ES-I3 (cell line): Measurements from ENCODE around the gene OR5K3.

Source experiments
- H3K36me3 ChIP-seq: 2 replicates; pipeline ENCODE4 v1.6.1; 2013; ENCODE audit warnings: mild to moderate bottlenecking, low read length, control low read depth, moderate library complexity; ENCODE audit not compliant: insufficient read depth
- H3K4me1 ChIP-seq: 2 replicates; pipeline ENCODE4 v1.6.1; 2013; ENCODE audit warnings: mild to moderate bottlenecking, control low read depth, low read length; ENCODE audit not compliant: insufficient read depth
- H3K9ac ChIP-seq: 2 replicates; pipeline ENCODE4 v1.6.1; 2013; ENCODE audit warnings: low read depth, mild to moderate bottlenecking, low read length, moderate library complexity
- H3K9me3 ChIP-seq: 2 replicates; pipeline ENCODE4 v1.6.1; 2013; ENCODE audit warnings: mild to moderate bottlenecking, low read length, moderate library complexity; ENCODE audit not compliant: control insufficient read depth, insufficient read depth

Gene OR5K3

GRCh38 chr3:98390366-98390765 lies at the start of gene OR5K3:
TSS of gene OR5K3 (plus strand) at chr3:98390666. CDS start at chr3:98390666, 0 bp downstream.
- no peaks in the 10 kb centered on the region for H3K36me3 ChIP-seq
- peaks cover 6% of the 10 kb centered on the region for H3K4me1 ChIP-seq
- no peak within 1 kb of the TSS for H3K9ac ChIP-seq
- H3K9me3 ChIP-seq = no peaks in the 10 kb centered on the region

GRCh38 chr3:98341758-98342157 lies 48.7 kb upstream of the OR5K3 start:
- no peaks in the 10 kb centered on the region for H3K4me1 ChIP-seq
- H3K36me3 ChIP-seq = no peaks in the 10 kb centered on the region
- no peaks in the 10 kb centered on the region for H3K9me3 ChIP-seq
- no peak overlapping the region for H3K9ac ChIP-seq

DNA sequence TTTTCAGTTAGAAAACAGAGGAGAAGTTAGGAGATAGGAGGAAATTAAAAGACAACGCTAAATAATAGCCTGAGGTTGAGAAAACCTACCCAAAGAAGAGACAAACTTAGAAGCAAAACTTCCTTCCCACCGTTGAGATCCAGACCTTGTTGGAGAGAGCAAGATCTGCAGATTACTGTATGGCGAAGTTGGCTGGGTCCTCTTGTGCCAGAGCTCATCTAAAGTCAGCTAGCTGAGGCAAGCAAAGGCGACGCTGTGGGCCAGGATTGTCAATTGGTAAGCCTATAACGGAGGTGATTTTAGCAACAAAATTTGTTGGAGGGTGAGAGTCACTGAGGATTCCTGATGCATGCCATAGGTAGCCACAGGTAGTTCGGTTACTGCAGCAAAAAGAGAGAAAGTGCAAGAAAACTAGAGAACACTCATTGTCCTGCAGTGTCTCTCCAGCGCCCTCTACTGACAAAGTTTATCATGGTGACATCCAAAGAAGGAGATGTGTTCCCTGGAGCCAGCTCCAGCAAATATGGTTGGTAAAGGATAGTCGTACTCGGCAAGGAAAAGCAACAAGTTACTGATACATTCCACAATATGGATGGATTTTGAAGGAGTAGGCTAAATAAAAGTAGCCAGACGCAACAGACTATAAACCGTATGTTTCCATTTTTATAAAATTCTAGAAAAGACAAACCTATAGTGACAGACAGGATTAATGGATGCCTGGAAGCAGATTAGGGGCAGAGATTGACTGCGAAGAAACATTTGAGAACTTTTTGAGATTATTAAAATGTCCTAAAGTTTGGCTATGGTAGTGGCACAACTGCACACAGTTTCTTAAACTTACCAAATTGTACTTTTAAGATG lies 46.6 kb upstream of the OR5K3 start:
- no peak overlapping the region for H3K9ac ChIP-seq
- no peaks in the 10 kb centered on the region for H3K9me3 ChIP-seq
- H3K36me3 ChIP-seq = no peaks in the 10 kb centered on the region
- H3K4me1 ChIP-seq = no peaks in the 10 kb centered on the region

DNA sequence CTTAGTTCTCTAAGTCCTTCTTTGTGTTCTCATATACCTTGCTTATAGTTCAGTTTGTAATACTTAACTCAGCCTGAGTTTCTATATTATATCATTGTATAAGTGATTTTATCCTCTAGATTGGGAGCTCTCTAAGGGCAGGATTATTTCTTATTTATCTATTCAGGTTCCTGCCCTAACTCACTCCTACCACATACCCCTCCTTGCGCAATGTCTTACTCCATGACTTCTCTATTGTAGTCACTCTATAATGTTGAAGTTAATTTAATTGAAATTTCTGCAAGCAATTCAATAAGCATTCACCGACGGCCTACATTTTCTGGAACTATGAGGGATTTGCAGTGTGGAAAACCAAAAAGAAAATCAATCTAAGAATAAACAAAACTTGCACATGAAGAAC lies 40.4 kb upstream of the OR5K3 start:
- H3K9ac ChIP-seq = no peak overlapping the region
- no peaks in the 10 kb centered on the region for H3K4me1 ChIP-seq
- H3K9me3 ChIP-seq = no peaks in the 10 kb centered on the region
- no peaks in the 10 kb centered on the region for H3K36me3 ChIP-seq

GRCh38 chr3:98353554-98353953 lies 36.9 kb upstream of the OR5K3 start, which contains the start of gene OR5K4:
TSS of gene OR5K4 (plus strand) at chr3:98353854. CDS start at chr3:98353854, 0 bp downstream.
- Histone ChIP-seq H3K9me3 (no peaks in the 10 kb centered on the region), H3K36me3 (no peaks in the 10 kb centered on the region), H3K9ac (no peak within 1 kb of the TSS), H3K4me1 (no peaks in the 10 kb centered on the region)

DNA sequence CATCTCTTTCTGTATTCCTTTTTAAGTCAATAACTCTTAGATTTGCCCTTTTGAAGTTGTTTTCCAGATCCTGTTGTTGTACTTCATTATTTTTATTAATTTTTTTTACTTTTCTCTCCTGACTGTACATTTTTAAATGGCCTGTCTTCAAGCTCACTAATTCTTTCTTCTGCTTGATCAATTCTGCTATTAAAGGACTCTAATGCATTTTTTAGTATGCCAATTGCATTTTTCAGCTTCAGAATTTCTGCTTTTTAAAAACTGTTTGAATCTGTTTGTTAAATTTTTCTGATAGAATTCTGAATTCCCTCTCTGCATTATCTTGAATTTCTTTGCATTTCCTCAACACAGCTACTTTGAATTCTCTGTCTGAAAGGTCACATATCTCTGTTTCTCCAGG lies 31.2 kb upstream of the OR5K3 start:
- no peaks in the 10 kb centered on the region for H3K4me1 ChIP-seq
- no peak overlapping the region for H3K9ac ChIP-seq
- H3K36me3 ChIP-seq = no peaks in the 10 kb centered on the region
- H3K9me3 ChIP-seq = 0 out of 2 replicates have a peak, but pooled peaks cover 4% of the 10 kb centered on the region

DNA sequence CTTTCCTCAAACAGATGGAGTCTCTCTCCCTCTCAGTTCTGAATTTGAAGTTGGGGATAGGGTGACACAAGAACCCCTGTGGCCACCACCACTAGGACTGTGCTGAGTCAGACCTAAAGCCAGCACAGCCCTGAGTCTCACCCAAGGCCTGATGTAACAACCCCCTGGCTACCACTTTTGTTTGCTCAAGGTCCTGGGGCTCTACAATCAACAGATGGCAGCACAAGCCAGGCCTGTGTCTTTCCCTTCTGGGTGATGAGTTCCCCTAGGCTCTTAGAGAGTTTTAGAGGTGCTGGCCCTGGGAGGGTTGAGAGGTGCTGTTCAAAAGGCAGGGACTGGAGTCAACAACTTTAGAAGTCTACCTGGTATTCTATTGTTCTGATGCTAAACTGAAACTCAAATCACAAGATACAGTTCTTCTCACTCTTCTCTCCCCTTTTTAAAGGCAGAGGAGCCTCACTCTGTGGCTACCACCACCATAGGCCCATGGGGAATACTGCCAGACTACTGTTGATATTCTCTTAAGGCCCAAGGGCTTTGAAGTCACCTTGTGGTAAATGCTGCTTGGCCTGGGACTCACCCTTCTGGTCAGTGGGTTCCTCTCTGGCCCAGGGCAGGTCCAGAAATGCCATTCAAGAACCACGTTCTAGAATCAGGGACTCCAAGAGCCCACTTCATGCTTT lies 30.3 kb upstream of the OR5K3 start:
- Histone ChIP-seq H3K9ac (no peak overlapping the region), H3K4me1 (no peaks in the 10 kb centered on the region), H3K36me3 (no peaks in the 10 kb centered on the region), H3K9me3 (0 out of 2 replicates have a peak, but pooled peaks cover 4% of the 10 kb centered on the region)

GRCh38 chr3:98360681-98361080 lies 29.8 kb upstream of the OR5K3 start:
- H3K9ac ChIP-seq = no peak overlapping the region
- no peaks in the 10 kb centered on the region for H3K36me3 ChIP-seq
- H3K9me3 ChIP-seq = 0 out of 2 replicates have a peak, but pooled peaks cover 4% of the 10 kb centered on the region
- H3K4me1 ChIP-seq = no peaks in the 10 kb centered on the region

- no peaks in the 10 kb centered on the region for H3K36me3 ChIP-seq
- no peaks in the 10 kb centered on the region for H3K4me1 ChIP-seq
- H3K9me3 ChIP-seq = 0 out of 2 replicates have a peak, but pooled peaks cover 4% of the 10 kb centered on the region
- H3K9ac ChIP-seq = no peak overlapping the region
Observed at GRCh38 chr3:98361289-98361688, 29.2 kb upstream of the OR5K3 start.

GRCh38 chr3:98367464-98368246 lies 22.8 kb upstream of the OR5K3 start:
- Histone ChIP-seq H3K4me1 (no peaks in the 10 kb centered on the region), H3K9me3 (no peaks in the 10 kb centered on the region), H3K9ac (no peak overlapping the region), H3K36me3 (no peaks in the 10 kb centered on the region)

DNA sequence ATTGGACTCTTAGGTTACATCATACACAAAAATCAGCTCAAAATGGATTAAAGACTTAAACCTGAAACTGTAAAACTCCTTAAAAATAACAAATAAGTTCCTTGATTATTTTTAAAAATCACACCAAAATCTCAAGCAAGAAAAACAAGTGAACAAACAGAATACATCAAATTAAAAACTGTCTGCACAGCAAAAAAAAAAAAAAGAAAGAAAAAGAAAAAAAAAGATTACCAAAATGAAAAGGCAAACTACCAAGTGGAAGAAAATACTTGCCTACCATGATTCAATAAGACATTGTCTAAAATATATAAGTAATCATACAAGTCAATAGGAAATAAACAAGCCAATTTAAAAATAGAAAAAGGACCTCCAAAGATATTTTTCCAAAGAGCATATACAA lies 19.3 kb upstream of the OR5K3 start:
- H3K9me3 ChIP-seq = no peaks in the 10 kb centered on the region
- no peaks in the 10 kb centered on the region for H3K36me3 ChIP-seq
- no peaks in the 10 kb centered on the region for H3K4me1 ChIP-seq
- no peak overlapping the region for H3K9ac ChIP-seq

GRCh38 chr3:98371853-98372252 lies 18.6 kb upstream of the OR5K3 start:
- Histone ChIP-seq H3K36me3 (no peaks in the 10 kb centered on the region), H3K4me1 (no peaks in the 10 kb centered on the region), H3K9ac (no peak overlapping the region), H3K9me3 (no peaks in the 10 kb centered on the region)

- no peaks in the 10 kb centered on the region for H3K9me3 ChIP-seq
- no peaks in the 10 kb centered on the region for H3K4me1 ChIP-seq
- H3K9ac ChIP-seq = no peak overlapping the region
- H3K36me3 ChIP-seq = no peaks in the 10 kb centered on the region
Observed at GRCh38 chr3:98372445-98372844, 18.0 kb upstream of the OR5K3 start.

- no peaks in the 10 kb centered on the region for H3K4me1 ChIP-seq
- no peaks in the 10 kb centered on the region for H3K36me3 ChIP-seq
- no peak overlapping the region for H3K9ac ChIP-seq
- H3K9me3 ChIP-seq = no peaks in the 10 kb centered on the region
Observed at GRCh38 chr3:98376631-98377030, 13.8 kb upstream of the OR5K3 start.
